IMR-90 (cell line): Measurements from ENCODE around the gene BCL2L11. TPM values are rescaled to one million over a fixed set of nuclear protein-coding genes. Genes with fewer than 3 reads are reported as not detected.

Source experiments
- ATAC-seq: fragments of 200-7000 bp; cut with Tn5 transposase; 2 replicates; pipeline ENCODE4 v1.9.1; 2020; ENCODE audit warnings: low read depth, mild to moderate bottlenecking, moderate library complexity
- BruUV-seq: library from RNA; stranded (reverse); fragments of 400-500 nt; replicated peaks from 2 replicates; lab custom pipeline; 2021; lab: Mats Ljungman, UMichigan
- CTCF ChIA-PET: fragments of 300-600 bp; formaldehyde crosslinking; extraction: SDS; loops from one replicate; lab custom pipeline; 2021; ENCODE audit warnings: antibody characterized with exemption; lab: Yijun Ruan, JAX
- POLR2A ChIA-PET: fragments of 300-600 bp; sonication (Branson Sonifier 250); formaldehyde crosslinking; loops from one replicate; lab custom pipeline; 2022; ENCODE audit warnings: antibody characterized with exemption; ENCODE audit not compliant: unreplicated experiment; lab: Charles Lee
- DNase-seq: peaks from one replicate; pipeline ENCODE4 v3.0.0; 2013
- H2AFZ ChIP-seq: replicated peaks from 2 replicates; pipeline ENCODE3; 2013; ENCODE audit warnings: low read length, mild to moderate bottlenecking; ENCODE audit not compliant: poor library complexity
- H2AK5ac ChIP-seq: 2 replicates; pipeline ENCODE4 v1.6.1; 2013; ENCODE audit warnings: low read depth, low read length, inconsistent platforms
- H2AK9ac ChIP-seq: replicated peaks from 2 replicates; pipeline ENCODE3; 2013; ENCODE audit warnings: mild to moderate bottlenecking, low read depth, low read length, moderate library complexity; ENCODE audit not compliant: poor library complexity
- H2BK120ac ChIP-seq: 2 replicates; pipeline ENCODE4 v1.6.1; 2013; ENCODE audit warnings: low read depth, low read length, inconsistent platforms
- H2BK15ac ChIP-seq: 3 replicates; pipeline ENCODE4 v1.6.1; 2013; ENCODE audit warnings: low read depth, low read length, inconsistent platforms
- H2BK20ac ChIP-seq: 2 replicates; pipeline ENCODE4 v1.6.1; 2013; ENCODE audit warnings: low read depth, mild to moderate bottlenecking, inconsistent platforms, low read length, moderate library complexity
- H2BK5ac ChIP-seq: 2 replicates; pipeline ENCODE4 v1.6.1; 2013; ENCODE audit warnings: mild to moderate bottlenecking, low read depth, low read length, inconsistent platforms; ENCODE audit not compliant: poor library complexity, severe bottlenecking
- H3K14ac ChIP-seq: replicated peaks from 2 replicates; pipeline ENCODE4 v1.6.1; 2013; ENCODE audit warnings: low read depth, low read length, inconsistent platforms
- H3K18ac ChIP-seq: 2 replicates; pipeline ENCODE4 v1.6.1; 2013; ENCODE audit warnings: low read depth, low read length, control low read depth
- H3K23ac ChIP-seq: 2 replicates; pipeline ENCODE4 v1.6.1; 2013; ENCODE audit warnings: low read depth, low read length, inconsistent platforms
- H3K27ac ChIP-seq: 2 replicates; pipeline ENCODE4 v1.5.1; 2013; ENCODE audit warnings: mild to moderate bottlenecking, control low read depth, low read length; ENCODE audit not compliant: insufficient read depth
- H3K27me3 ChIP-seq: 2 replicates; pipeline ENCODE4 v1.6.1; 2013; ENCODE audit warnings: low read length; ENCODE audit not compliant: control insufficient read depth, insufficient read depth
- H3K36me3 ChIP-seq: 2 replicates; pipeline ENCODE4 v1.6.1; 2013; ENCODE audit warnings: low read length, mixed read lengths; ENCODE audit not compliant: control insufficient read depth, insufficient read depth
- H3K4ac ChIP-seq: 2 replicates; pipeline ENCODE4 v1.6.1; 2013; ENCODE audit warnings: low read depth, low read length, inconsistent platforms
- H3K4me1 ChIP-seq: 2 replicates; pipeline ENCODE4 v1.6.1; 2013; ENCODE audit warnings: low read length, mixed read lengths; ENCODE audit not compliant: control insufficient read depth, insufficient read depth
- H3K4me2 ChIP-seq: 2 replicates; pipeline ENCODE4 v1.6.1; 2013; ENCODE audit warnings: low read depth, mild to moderate bottlenecking, control low read depth, low read length, moderate library complexity
- H3K4me3 ChIP-seq: 2 replicates; pipeline ENCODE4 v1.5.1; 2013; ENCODE audit warnings: low read depth, mild to moderate bottlenecking, control low read depth, low read length, moderate library complexity; ENCODE audit not compliant: insufficient read depth
- H3K56ac ChIP-seq: 2 replicates; pipeline ENCODE4 v1.6.1; 2013; ENCODE audit warnings: low read length, inconsistent platforms; ENCODE audit not compliant: insufficient read depth; ENCODE audit errors: extremely low read depth
- H3K79me1 ChIP-seq, 2 experiments: 2 replicates each; pipeline ENCODE4 v1.6.1; 2013; ENCODE audit warnings: low read length in 2 of 2, inconsistent platforms in 1 of 2, low read depth in 1 of 2
- H3K9ac ChIP-seq: 2 replicates; pipeline ENCODE4 v1.6.1; 2013; ENCODE audit warnings: low read depth, low read length, control low read depth
- H3K9me1 ChIP-seq: 2 replicates; pipeline ENCODE4 v1.6.1; 2013; ENCODE audit warnings: low read length, inconsistent platforms; ENCODE audit not compliant: insufficient read depth
- H3K9me3 ChIP-seq: 2 replicates; pipeline ENCODE4 v1.6.1; 2013; ENCODE audit warnings: low read length; ENCODE audit not compliant: control insufficient read depth, insufficient read depth
- H4K20me1 ChIP-seq: 2 replicates; pipeline ENCODE4 v1.6.1; 2013; ENCODE audit warnings: low read length, inconsistent platforms; ENCODE audit not compliant: insufficient read depth
- H4K5ac ChIP-seq: 2 replicates; pipeline ENCODE4 v1.6.1; 2013; ENCODE audit warnings: mild to moderate bottlenecking, low read depth, low read length, control low read depth
- H4K8ac ChIP-seq, 2 experiments: 2 replicates each; pipeline ENCODE4 v1.6.1; 2013; ENCODE audit warnings: low read depth in 2 of 2, low read length in 2 of 2, control low read depth in 1 of 2, inconsistent platforms in 1 of 2
- H4K91ac ChIP-seq: 2 replicates; pipeline ENCODE4 v1.6.1; 2013; ENCODE audit warnings: low read depth, low read length, inconsistent platforms; ENCODE audit not compliant: insufficient read depth
- BHLHE40 ChIP-seq: fragments of 150-350 bp; IDR thresholded peaks from 2 replicates; pipeline ENCODE4 v1.6.1; 2016; ENCODE audit warnings: mild to moderate bottlenecking, low read depth, low read length
- CEBPB ChIP-seq: IDR thresholded peaks from 2 replicates; pipeline ENCODE4 v1.6.1; 2012; ENCODE audit warnings: low read depth, low read length, improper control_type of control experiment
- CHD1 ChIP-seq: IDR thresholded peaks from 2 replicates; pipeline ENCODE4 v1.6.1; 2012; ENCODE audit warnings: low read depth, low read length, improper control_type of control experiment
- FOS ChIP-seq: fragments of 150-350 bp; IDR thresholded peaks from 2 replicates; pipeline ENCODE4 v1.6.1; 2016; ENCODE audit warnings: low read depth, low read length
- MAFK ChIP-seq: IDR thresholded peaks from 2 replicates; pipeline ENCODE4 v1.6.1; 2012; ENCODE audit warnings: low read depth, low read length, improper control_type of control experiment
- MAZ ChIP-seq: IDR thresholded peaks from 2 replicates; pipeline ENCODE4 v1.6.1; 2012; ENCODE audit warnings: low read depth, mild to moderate bottlenecking, low read length, improper control_type of control experiment, moderate library complexity, borderline replicate concordance
- MXI1 ChIP-seq: IDR thresholded peaks from 2 replicates; pipeline ENCODE4 v1.6.1; 2012; ENCODE audit warnings: low read depth, mild to moderate bottlenecking, low read length, moderate library complexity, borderline replicate concordance
- NFE2L2 ChIP-seq: fragments of 150-350 bp; IDR thresholded peaks from 2 replicates; pipeline ENCODE4 v1.6.1; 2016; ENCODE audit warnings: low read depth, mild to moderate bottlenecking, low read length
- POLR2A ChIP-seq: IDR thresholded peaks from 2 replicates; pipeline ENCODE4 v1.6.1; 2012; ENCODE audit warnings: mild to moderate bottlenecking, low read depth, low read length
- RAD21 ChIP-seq: IDR thresholded peaks from 2 replicates; pipeline ENCODE4 v1.6.1; 2012; ENCODE audit warnings: low read length, improper control_type of control experiment
- RCOR1 ChIP-seq: IDR thresholded peaks from 2 replicates; pipeline ENCODE4 v1.6.1; 2012; ENCODE audit warnings: mild to moderate bottlenecking, low read length, improper control_type of control experiment; ENCODE audit not compliant: insufficient replicate concordance
- RFX5 ChIP-seq: IDR thresholded peaks from 2 replicates; pipeline ENCODE4 v1.8.0; 2012; ENCODE audit warnings: low read depth, mild to moderate bottlenecking, low read length, moderate library complexity
- SMC3 ChIP-seq: fragments of 150-350 bp; IDR thresholded peaks from 2 replicates; pipeline ENCODE4 v1.6.1; 2016; ENCODE audit warnings: low read depth, mild to moderate bottlenecking, antibody characterized with exemption, low read length, moderate library complexity
- USF2 ChIP-seq: fragments of 150-350 bp; IDR thresholded peaks from 2 replicates; pipeline ENCODE4 v1.6.1; 2017; ENCODE audit warnings: mild to moderate bottlenecking, antibody characterized with exemption, low read length, low read depth
- WGBS, 2 experiments: methylation state at CpG; one replicate each; pipeline versions ENCODE4 v1.1.5 to v1.1.7; 2013; ENCODE audit warnings: missing lambda C conversion rate in 2 of 2; ENCODE audit not compliant: insufficient read length in 1 of 2; ENCODE audit errors: extremely low coverage in 2 of 2; 5-methylcytosine and 5-hydroxymethylcytosine counted together
- dilution Hi-C: fragments of 300-500 bp; cut with HindIII; formaldehyde crosslinking; loops from one replicate; pipeline ENCODE4 v1.14.3; 2018; ENCODE audit warnings: low sequenced_read_pairs; ENCODE audit not compliant: unreplicated experiment
- in situ Hi-C: fragments of 300-500 bp; cut with MboI; formaldehyde crosslinking; loops from 3 replicates; pipeline ENCODE4 v1.14.3; 2019; ENCODE audit warnings: low sequenced_read_pairs, inconsistent platforms, mixed read lengths
- intact Hi-C: fragments of 100-400 bp; cut with micrococcal nuclease; formaldehyde crosslinking; loops from 2 replicates; pipeline ENCODE4 v1.10.0; 2022
- polyA plus RNA-seq, 3 experiments: library from polyadenylated mRNA; depleted of rRNA; stranded (reverse); fragments of >200 nt; gene quantifications; 2 replicates each; pipeline ENCODE4 v1.2.3, GENCODE V29; 2012; ENCODE audit warnings: low replicate concordance in 1 of 3
- total RNA-seq: library from RNA; depleted of rRNA; stranded (reverse); fragments of >200 nt; gene quantifications from 2 replicates; pipeline ENCODE4 v1.2.3, GENCODE V29; 2012
- TF ChIP-seq, protein P1 (sequence below): conservative IDR thresholded peaks from 2 replicates; pipeline ENCODE4 v1.5.1; 2012; ENCODE audit warnings: mild to moderate bottlenecking, low read depth, low read length, improper control_type of control experiment
- TF ChIP-seq, protein P2 (sequence below): fragments of 150-350 bp; IDR thresholded peaks from 2 replicates; pipeline ENCODE4 v1.6.1; 2016; ENCODE audit warnings: low read depth, mild to moderate bottlenecking, low read length, moderate library complexity, borderline replicate concordance

The BCL2L11 gene
- total and polyA plus RNA-seq, 2 of the 4 experiments (the other 2 are of a cell fraction) = 1.1 to 1.7 TPM

GRCh38 chr2:111190816-111191540 lies 70.3 kb downstream of the BCL2L11 start:
- Histone ChIP-seq H3K14ac (no peak overlapping the region), H3K23ac (no peak overlapping the region), H3K56ac (no peak overlapping the region), H2BK15ac (no peak overlapping the region), H3K4me3 (no peak overlapping the region), H2BK5ac (no peak overlapping the region), H3K27ac (no peak overlapping the region), H3K36me3 (no peaks in the 10 kb centered on the region), H3K27me3 (no peaks in the 10 kb centered on the region; the same call in 1 of the 2 replicates), H3K18ac (no peak overlapping the region), H2AFZ (no peak overlapping the region), H2BK120ac (no peak overlapping the region), H2BK20ac (no peak overlapping the region), H3K79me1 (no peaks in the 10 kb centered on the region), H4K20me1 (no peaks in the 10 kb centered on the region), H2AK5ac (no peak overlapping the region), H3K9me1 (no peaks in the 10 kb centered on the region; the same call in 1 of the 2 replicates), H3K4me2 (no peak overlapping the region), H4K8ac (no peak overlapping the region), H4K91ac (no peak overlapping the region), H4K5ac (no peak overlapping the region), H3K4ac (no peak overlapping the region), H3K4me1 (no peaks in the 10 kb centered on the region), H3K9ac (no peak overlapping the region), H3K9me3 (no peaks in the 10 kb centered on the region), H2AK9ac (no peak overlapping the region)
- no peak for DNase-seq
- no TSS peak for BruUV-seq
- no CpG with 5 or more reads among the region's 7 CpGs for WGBS, 2 experiments
- CTCF ChIA-PET = no interaction called here
- POLR2A ChIA-PET = no interaction called here
- dilution Hi-C loops (no loop called here), intact Hi-C loops (no loop called here), in situ Hi-C loops (no loop called here)
- TF ChIP-seq USF2 (no peak), BHLHE40 (no peak), RFX5 (no peak), RCOR1 (no peak), RAD21 (no peak), CHD1 (no peak), MAZ (no peak), NFE2L2 (no peak), POLR2A (no peak), CEBPB (no peak), MXI1 (no peak), FOS (no peak), SMC3 (no peak), MAFK (no peak)
- TF ChIP-seq, protein P1, sequence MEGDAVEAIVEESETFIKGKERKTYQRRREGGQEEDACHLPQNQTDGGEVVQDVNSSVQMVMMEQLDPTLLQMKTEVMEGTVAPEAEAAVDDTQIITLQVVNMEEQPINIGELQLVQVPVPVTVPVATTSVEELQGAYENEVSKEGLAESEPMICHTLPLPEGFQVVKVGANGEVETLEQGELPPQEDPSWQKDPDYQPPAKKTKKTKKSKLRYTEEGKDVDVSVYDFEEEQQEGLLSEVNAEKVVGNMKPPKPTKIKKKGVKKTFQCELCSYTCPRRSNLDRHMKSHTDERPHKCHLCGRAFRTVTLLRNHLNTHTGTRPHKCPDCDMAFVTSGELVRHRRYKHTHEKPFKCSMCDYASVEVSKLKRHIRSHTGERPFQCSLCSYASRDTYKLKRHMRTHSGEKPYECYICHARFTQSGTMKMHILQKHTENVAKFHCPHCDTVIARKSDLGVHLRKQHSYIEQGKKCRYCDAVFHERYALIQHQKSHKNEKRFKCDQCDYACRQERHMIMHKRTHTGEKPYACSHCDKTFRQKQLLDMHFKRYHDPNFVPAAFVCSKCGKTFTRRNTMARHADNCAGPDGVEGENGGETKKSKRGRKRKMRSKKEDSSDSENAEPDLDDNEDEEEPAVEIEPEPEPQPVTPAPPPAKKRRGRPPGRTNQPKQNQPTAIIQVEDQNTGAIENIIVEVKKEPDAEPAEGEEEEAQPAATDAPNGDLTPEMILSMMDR = no peak
- TF ChIP-seq, protein P2, sequence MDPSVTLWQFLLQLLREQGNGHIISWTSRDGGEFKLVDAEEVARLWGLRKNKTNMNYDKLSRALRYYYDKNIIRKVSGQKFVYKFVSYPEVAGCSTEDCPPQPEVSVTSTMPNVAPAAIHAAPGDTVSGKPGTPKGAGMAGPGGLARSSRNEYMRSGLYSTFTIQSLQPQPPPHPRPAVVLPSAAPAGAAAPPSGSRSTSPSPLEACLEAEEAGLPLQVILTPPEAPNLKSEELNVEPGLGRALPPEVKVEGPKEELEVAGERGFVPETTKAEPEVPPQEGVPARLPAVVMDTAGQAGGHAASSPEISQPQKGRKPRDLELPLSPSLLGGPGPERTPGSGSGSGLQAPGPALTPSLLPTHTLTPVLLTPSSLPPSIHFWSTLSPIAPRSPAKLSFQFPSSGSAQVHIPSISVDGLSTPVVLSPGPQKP = no peak
- ATAC-seq = no peak
